ENCODE data around the gene ARHGAP27.
"Not testable (repeated sequence)": the region's sequence is repeated elsewhere in the genome, so short reads cannot be mapped to it uniquely, and the experiment has no call there.

The ARHGAP27 gene

DNA sequence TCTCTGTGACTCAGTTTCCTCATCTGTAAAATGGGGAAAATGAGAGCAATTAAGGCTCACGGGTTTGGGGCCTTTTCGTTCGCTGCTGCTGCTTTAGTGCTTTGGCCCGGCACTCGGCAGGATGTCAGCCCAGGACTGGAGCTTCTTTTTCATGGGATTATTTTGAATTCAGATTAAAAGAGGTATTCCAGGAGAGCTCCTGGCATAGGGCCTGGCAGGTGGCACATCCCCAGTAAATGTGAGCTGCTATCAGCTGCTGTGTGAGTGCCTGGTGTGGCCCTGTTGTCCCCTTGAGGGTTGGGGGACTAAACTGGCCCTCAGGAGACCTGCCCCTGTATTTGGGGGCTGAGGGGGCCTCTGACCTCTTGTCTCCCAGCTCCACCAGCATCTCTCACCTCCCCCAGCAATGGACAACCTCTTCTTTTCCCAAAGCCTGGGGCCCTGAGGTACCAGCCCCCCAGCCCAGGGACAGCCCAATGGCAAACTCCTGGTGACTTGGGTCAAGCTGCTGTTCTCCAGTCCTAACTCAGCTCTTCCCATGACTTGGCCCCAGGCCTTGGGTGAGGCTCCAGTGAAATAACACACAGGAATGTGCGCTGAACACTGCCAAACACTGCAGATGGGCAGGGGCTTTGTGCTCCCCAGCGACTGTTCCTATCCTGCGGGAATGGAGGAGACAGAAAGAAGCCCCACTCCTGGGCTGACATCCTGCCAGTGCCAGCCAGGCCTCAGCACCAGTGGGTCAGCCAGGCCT is 14.4 kb upstream of the ARHGAP27 start:
- not testable (repeated sequence) for DNase-seq (ENCODE audit: low read depth in 1 of 2, low spot score in 1 of 2)

DNA sequence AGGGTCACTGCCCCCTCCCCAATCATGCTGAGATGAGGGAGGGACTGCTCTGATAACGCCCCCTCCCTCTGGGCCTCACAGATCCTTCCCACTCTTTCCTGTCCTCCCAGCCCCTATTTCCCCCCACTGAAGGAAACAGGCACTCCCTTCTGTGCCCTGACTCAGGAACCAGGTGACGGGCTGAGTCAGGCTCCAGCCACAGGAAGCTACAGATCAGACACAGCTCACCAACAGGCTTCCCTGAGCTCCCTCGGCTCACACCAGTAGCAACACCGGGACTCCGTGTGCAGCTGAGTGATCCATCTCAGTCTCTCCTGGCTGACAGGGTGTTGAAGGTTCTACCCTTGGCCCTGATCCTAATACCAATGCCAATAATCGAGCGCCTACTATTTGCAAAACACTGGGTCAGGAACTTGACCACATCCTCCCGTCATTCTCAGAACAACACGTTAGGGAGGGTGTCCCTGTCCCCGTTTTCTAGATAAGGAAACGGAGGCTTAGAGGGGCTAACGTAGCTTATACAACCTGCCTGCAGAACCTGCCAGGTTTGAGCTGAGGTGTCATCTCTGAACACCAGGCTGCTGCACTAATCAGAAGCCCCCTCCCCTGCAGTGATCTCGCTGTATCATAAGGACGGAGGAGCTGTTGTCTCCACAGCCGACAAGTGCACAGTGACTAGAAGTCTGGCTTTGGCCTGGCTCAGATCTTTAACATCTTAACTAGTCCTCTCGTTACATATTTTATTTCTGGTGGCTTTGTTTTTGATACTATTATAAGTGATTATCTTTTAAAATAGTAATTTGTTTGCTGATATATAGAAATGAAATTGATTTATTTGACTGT is 13.5 kb upstream of the ARHGAP27 start:
- DNase-seq (ENCODE audit: low read depth in 1 of 2, low spot score in 1 of 2) = not testable (repeated sequence)

DNA sequence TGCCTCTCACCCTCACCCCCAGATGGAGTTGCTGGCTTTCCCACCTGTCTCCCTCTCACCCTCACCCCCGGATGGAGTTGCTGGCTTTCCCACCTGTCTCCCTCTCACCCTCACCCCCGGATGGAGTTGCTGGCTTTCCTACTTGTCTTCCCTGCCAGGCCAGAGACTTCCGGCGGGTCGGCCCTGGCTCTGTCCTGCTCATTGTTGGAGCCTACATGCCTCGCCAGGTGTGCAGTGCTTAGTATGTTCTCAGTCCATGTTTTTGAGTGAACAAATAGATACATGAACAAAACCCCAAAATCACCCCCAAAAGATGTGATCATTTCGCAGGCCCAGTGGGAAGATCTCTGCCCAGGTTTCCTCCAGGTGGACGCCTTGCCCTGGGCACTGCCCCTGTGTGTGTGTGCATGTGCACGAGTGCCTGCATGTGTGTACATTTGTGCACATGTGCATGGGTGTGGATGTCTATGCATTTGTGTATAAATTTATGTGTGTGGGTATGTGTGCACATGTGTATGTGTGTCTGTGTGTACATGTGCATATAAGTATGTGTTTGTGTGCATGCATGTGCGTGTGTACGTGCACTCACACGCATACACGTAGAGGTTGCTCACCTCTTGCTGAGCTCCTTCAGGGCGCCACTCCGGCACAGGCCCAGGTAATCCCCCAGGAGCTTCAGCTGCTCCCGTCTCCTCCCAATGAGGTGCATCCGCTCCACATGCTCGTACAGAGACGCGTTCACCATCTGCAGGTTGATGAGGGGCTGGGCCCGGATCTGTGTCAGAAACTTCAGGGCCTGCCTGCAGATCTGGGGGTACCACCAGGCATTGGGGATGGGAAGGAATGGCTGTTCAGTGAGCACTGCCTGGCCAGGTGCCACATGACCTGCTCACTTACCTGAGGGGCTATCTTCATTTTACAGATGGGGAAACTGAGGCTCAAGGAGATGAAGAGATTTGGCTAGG is 12.5 kb upstream of the ARHGAP27 start:
- DNase-seq (ENCODE audit: low read depth in 1 of 2, low spot score in 1 of 2) = not testable (repeated sequence)

DNA sequence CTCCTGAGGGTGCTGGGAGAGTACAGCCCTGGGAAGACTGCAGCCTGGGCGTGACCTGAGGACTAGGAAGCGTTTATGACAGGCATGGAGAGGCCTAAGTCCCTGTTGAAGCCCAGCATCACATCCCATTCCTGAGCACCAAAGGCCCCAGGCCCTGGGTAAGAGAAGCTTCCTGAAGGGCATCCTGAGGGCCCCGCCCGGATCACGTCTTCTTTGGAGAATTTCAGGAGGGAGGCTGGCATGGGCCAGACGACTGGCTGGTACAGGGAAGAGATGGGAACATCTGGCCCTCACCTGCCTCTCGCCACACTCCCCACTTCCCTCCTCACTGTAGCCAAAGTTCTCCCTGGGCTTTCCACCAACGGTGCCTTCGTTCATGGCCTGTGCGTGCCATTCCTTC is 11.6 kb upstream of the ARHGAP27 start:
- DNase-seq (ENCODE audit: low read depth in 1 of 2, low spot score in 1 of 2) = not testable (repeated sequence)

DNA sequence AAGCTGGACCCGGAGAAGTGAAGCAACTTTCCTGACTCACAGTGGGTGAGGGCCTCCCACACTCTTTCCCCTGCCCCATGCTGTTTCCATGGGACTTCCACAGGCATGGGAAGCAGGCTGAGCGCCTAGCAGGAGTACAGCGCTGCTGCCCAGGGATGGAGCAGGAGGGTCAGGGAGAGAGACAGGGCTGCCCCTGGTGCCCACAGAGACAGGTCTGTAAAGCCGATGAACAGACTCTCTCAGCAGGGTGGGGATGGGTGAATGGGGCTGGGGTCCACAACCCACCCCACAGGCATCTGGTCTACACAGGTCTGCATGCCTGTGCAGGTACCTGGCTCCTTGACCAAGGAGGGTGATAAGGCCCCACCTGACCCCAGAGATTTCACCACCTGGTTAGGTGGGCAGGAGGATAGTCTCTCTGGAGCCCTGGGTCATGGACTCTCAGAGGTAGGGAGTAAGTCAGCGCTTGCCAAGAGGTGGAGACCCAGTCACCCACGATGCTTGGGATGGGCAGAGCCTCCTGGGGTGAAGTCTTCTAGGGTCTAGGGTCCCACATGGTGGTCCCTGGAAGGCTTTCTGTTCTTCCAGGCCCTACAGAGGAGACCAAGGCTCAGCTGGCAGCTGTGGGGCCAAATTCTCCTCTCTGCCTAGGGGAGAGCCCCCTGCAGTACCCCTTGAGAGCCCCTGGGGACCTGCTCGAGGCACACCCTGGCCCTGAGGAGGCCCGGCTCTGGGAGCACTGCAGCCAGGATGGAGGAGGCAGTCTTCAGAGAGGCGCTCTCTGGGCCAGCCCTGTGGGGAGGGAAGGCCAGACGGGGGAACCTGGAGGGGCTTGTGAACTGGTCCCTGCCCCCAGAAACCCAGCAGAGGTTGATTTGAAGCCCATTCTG is 10.9 kb upstream of the ARHGAP27 start:
- DNase-seq (ENCODE audit: low read depth in 1 of 2, low spot score in 1 of 2) = not testable (repeated sequence)

DNA sequence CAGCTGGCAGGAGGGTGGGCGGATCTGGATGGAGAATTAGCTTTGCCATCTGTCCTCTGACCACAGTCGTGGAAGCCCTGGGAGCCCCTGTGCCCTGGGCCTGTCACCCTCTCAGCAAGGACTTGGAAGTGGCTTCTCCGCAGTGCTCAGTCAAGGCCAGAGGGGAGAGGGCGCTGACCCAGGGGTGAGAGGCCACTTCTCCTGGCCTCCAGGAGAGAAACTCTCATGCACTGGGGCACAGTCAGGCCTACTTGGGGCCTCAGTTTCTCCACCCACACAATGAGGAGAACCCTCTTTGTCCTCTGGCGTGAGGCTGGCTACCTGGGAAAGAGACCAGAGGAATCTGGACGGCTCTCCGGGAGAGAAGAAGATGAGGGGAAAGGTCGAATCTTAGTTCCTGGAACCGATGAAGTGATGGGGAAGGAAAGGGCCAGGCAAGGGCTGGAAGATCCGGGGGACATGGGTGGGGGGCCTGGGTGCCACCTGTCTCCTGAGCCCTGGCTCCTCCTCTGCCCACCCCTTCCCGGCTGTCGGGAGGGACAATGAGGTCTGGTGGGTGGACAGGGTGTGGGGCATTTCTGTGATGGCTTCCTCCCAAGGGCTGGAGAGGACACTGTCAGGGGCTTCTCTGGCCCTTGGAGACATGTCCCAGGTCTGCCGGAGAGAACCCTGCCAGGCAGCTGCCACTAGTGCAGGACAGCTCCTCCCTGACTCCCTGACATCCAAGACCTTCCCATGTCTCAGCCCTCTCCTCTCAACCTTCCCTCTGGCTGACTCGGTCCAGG is 9.0 kb upstream of the ARHGAP27 start:
- no peak for DNase-seq (ENCODE audit: low read depth in 1 of 2, low spot score in 1 of 2)

DNA sequence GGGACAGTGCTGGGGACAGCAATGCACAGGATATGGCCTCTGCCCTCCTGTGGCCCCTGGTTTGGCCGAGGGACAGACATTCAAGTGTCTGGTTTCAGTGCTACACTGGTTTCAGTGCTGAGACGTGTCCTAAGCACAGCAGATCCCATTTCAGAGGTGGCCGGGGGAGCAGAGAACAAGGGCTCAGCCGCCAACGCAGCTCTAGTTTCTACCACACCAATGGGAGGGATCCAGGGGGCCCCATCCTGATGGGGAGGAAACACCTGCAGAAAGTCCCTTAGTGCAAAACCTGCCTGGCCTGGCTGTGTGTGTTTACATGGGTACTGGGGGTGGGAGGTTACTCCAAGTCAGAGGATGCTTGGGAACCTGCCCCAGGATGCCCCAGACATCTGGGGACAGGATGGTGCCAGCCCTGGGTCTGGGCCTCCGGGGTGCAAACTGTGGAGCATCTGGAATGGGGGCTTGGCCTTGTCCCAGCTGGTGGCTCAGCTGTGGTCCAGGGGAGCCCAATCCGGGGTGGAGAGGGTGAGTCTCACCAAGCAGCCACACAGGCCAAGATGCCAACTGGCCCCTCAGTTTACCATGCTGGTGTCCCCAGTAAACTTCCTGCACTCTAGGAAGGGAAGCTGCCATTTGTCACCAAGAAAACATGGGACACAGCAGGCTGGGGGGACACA is 8.3 kb upstream of the ARHGAP27 start:
- not testable (repeated sequence) for DNase-seq (ENCODE audit: low read depth in 1 of 2, low spot score in 1 of 2)

DNA sequence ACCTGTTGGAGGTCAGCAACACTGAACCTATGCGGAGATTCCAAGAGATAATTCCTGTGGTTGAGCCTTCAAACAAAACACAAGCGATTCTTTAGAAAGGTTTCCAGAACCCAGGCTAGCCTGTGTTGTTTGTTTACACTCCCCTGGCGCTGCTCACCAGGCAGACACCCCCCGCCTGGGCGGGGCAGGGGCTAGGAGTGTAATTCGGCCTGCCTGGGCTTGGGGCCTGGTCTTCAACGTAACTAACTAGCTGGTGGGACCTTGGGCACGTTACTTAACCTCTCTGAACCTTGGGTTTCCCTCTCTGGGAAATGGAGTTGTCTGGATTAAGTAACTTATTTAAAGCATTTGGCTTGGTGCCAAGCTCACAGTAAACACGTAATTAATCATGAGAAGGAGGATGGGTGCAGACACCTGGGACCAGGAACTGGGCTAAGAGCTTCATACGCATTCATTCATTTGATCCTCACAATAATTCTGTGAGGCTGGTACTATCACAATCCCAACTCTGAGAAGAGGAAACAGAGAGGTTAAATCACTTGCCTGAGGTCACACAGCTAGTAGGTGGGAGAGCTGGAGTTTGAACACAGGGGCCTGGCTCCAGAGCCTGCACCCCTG is 7.6 kb upstream of the ARHGAP27 start:
- no peak for DNase-seq (ENCODE audit: low read depth in 1 of 2, low spot score in 1 of 2)

DNA sequence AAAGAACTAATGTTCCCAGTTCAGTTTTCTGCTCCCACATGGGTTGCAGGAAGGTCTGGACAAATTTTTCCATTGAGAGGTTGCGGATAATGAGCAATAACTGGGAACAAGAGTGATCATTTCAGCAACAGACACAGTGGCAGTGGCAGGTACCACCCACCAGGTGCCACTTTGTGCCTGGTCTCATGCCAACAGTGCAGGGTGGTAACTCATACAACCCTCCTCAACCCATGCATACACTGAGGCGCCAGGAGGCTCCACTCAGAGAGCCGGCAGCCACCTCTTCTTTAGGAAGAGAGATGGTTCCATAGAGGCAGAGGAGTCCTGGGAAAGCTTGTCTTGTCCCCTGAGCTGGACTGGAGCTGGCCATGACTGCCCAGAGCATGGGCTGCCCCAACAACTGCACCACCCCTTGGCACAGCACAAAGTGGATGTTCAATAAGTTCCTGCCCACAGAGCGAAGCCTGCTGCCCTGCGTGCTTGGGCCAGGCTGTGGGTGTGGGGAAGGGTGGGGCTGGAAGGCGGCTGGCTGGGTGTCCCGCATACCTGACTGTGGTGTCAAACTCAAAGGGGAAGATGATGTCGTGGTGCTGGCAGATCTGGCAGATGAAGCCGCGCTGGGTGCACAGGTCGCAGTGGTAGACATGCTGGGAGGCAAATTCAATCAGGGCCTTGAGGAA is 6.4 kb upstream of the ARHGAP27 start:
- DNase-seq (ENCODE audit: low read depth in 1 of 2, low spot score in 1 of 2) = no peak

DNA sequence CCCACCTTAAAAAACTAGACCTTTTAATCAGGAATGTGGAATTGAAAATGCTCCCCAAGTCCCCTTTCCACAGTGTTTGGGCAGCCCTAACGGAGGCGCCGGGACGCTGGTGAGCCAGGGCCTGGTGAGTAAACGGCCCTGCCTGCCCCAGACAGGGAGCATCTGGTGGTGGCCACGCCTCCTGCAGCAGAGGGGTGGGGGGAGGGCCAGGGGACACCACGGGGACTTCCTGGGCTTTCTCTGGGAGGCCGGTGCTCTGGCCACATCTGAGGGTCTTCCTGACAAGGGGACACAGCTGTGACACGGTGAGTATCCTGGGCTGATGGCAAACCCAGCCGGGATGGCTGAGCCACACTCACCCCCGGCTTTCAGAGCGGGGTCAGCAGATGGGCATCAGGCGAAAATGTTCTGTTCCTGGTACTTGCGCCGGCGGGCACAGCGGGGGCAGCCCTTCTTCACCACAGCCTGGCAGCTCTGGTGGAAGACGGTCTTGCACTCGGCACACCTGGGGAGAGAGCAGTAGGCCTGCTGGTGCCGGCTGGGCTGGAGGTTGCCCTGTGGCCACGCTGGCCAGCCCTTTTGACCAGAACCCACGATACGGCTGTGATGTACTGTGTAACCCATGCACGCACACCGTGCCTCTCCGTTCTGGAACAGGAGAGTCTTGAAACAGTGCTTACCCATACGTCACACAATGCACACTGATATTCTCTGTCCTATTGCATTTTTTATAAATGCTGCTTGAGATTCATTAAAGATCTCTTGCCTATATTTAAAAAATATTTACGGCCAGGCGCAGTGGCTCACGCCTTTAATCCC is 5.0 kb upstream of the ARHGAP27 start:
- DNase-seq (ENCODE audit: low read depth in 1 of 2, low spot score in 1 of 2) = no peak

DNA sequence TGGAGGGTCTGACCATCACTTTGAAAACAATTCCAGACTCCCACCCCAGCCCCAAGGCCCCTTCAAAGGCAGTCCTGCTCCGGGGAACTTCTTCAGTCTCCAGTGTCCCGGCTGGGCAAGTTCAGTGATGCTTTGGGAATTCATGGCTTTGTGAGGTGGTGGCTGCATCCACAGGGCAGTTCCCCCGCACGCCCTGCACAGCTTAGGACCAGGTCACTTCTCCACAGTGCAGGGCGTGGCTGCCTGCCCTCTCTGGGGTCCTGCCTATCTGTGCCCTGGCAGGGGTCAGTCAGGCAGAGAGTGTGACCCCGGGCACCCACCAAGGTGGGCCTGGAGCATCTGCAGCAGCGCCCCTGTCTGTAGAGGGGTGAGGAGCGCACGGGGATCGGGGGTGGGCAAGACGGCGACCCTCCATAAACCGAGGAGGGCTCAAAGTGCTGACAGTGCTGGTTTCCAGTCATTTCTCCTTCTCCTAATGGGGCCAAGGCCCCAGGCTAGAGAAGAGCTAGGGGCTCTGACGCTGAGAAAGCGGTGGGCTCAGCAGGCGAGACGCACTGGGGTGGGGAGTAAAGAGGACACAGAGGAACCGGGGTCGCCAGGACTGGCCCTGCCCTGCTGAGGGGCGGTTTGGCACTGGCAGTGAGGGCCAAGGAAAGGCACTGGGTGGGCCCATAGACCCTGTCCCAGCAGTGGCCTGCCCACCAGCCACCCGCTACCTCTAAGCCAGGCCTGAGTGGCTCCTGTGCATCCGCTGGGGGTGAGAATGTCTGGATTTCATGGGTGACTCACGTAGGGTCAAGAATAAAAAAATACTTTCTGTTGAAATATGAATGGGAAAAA is 4.2 kb upstream of the ARHGAP27 start:
- no peak for DNase-seq (ENCODE audit: low read depth in 1 of 2, low spot score in 1 of 2)

DNA sequence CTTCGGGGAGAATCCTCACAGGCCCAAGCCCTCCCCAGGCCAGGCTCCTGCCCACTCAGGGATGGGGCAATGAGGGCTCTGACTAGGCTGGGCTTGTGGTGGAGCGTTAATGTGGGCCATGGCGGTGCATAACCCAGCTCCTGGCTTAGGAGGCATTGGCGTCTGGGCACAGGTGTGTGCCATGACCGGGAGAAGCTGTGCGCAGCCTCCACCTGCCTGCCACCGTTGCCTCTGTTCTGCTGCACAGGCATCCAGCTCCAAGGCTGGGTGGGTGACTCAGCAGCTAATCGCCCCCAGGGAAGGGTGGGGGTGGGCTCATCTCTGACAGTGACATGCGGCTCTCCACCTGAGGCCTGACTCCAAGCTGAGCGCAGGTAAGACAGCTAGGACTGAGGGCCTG is 3.5 kb upstream of the ARHGAP27 start:
- no peak for DNase-seq (ENCODE audit: low read depth in 1 of 2, low spot score in 1 of 2)

DNA sequence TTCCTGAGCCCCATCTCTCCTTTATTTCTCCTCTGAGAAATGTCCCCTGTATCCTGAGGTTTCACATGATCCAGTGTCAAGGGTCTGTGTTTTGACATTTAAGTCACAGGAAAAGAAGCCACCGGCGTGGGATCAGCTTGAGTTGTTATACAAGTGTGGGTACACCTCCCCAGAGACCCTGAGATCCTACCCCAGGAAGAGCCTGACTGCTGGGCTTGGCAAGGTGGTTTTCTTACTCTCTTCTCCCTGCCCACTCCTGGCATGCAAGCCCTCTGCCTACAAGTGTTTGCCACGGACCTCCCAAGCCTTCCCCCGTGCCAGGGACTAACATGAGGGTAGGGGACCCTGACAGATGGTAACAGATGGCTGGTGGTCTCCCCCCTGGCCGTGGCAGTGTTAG is 2.8 kb upstream of the ARHGAP27 start:
- DNase-seq (ENCODE audit: low read depth in 1 of 2, low spot score in 1 of 2) = no peak

DNA sequence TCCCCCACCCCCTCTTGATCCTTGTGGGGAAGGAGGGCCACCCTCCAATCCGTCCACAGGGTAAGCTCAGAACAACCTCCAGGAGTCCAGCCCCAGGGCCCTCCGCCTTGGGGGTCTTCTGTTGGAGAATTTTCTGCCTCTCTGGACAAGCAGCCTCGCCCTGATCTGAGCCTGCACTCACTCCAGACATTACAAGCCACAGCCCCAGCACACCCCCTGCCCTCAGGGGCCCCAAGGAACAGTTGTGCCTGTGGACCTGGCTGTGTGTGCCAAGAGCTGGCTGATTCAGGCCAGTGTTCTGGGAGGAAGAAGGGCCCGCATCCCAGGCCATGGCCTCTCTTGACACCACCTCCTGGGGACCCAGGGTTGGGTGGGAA is 477 bp upstream of the ARHGAP27 start:
- DNase-seq (ENCODE audit: low read depth in 1 of 2, low spot score in 1 of 2) = no peak

DNA sequence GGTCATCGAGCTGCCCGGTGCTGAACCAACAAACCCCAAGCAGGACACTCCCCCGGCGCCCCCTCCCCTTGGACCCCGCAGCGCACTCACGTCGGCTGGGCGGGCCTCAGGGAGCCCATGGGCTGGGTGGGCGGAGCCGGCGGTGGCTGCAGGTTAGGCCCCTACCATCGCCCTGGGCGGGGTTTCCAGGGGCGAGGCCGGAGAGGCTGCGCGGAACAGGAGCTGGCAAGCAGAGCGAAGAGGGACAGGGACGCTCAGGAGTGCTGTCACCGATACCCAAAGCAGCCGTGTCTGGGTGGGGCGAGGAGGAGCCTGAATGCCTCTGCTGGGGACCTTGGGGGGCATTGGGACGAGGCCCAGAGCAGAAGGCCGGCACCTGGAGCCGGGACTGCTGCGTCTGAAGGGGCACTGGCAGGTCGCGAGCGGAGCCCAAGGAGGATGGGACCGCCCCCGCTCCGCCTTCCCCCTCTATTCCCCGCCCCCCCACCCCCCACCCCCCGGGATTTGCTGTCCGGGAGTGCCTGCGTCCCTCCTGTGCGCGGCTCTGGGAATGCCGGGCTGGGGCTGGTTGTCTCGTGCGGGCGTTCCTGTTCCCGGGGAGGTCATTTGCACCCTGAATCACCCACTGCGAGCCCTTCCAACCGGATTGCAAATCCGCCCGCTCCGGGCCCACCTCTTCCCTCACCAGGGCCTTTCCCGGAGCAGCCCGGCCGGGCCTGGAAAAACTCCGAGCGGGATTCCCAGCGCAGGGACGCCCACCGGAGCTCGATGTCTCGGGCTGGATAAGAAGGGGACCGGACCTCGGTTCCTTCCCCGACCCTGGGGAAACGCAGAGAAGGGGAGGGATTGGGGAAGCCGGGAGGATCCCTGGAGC is 902 bp downstream of the ARHGAP27 start:
- DNase-seq (ENCODE audit: low read depth in 1 of 2, low spot score in 1 of 2) = peak; percentile 42 to 52

Data from stimulated activated CD4-positive, alpha-beta T cell treated with anti-CD3 and anti-CD28 coated beads, Interleukin-15, amount 100 ng/mL, for 1 hour (primary cell).